ENCODE results near the gene ROR2. TPM values are rescaled to one million over a fixed set of nuclear protein-coding genes. Genes with fewer than 3 reads are reported as not detected.

ROR2 gene
- total and polyA plus RNA-seq, 4 donors: 0.13 to 0.84 (median 0.52) TPM

DNA sequence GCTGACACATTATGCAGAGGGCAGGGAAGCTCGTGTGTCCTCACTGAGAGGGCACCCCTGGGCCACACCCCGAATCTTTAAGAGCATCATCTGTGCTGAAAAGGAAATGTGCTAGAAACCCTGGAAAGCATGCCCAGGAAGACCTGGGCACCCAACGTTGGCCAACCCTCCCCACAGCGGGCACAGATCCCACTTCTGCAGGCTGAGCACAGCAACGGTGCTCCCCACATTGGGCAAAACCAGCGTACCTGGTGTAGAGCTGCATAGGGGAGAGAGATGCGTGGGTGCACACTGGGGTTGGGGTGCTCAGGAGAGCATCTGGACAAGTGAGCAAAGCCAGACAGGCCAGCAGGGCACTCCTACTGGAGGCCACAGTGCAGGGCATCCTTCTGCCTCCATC is 32.6 kb downstream of the ROR2 start (continued):
- no peak for TF ChIP-seq GABPA (IDR thresholded peaks at IDR 0.05 in 1 of 2, conservative IDR thresholded peaks at IDR 0.05 in 1 of 2)

GRCh38 chr9:91915524-91916263 is 34.3 kb downstream of the ROR2 start:
- 74% methylated on average over 10 of the region's 10 CpGs for WGBS
- Histone ChIP-seq H3K9me3 (ENCODE audit: control insufficient read depth in 4 of 4, low read length in 3 of 4) (no peaks in the 10 kb centered on the region), H3K27ac (ENCODE audit: low read depth in 1 of 2, low read length in 2 of 2) (no peak overlapping the region), H3K4me1 (ENCODE audit: control insufficient read depth in 4 of 4, insufficient read depth in 4 of 4, low read length in 3 of 4) (no peaks in the 10 kb centered on the region), H3K9ac (ENCODE audit: low read depth in 1 of 2, low read length in 2 of 2) (no peak overlapping the region), H3K36me3 (ENCODE audit: control insufficient read depth in 4 of 4, insufficient read depth in 3 of 4, low read depth in 1 of 4, low read length in 3 of 4) (no peaks in the 10 kb centered on the region), H3K27me3 (ENCODE audit: control insufficient read depth in 4 of 4, insufficient read depth in 4 of 4, low read length in 3 of 4) (peaks cover 0 to 7% (median 2%) of the 10 kb centered on the region in 4 donors), H3K4me3 (ENCODE audit: low read depth in 1 of 3, low read length in 3 of 3) (no peak overlapping the region)
- no peak for TF ChIP-seq EGR1 (IDR thresholded peaks at IDR 0.05; ENCODE audit: low read depth in 2 of 2)
- no peak for TF ChIP-seq TAF1 (conservative IDR thresholded peaks at IDR 0.05)
- no peak for TF ChIP-seq GABPA (IDR thresholded peaks at IDR 0.05 in 1 of 2, conservative IDR thresholded peaks at IDR 0.05 in 1 of 2)
- TF ChIP-seq REST (IDR thresholded peaks at IDR 0.05): no peak
- TF ChIP-seq RAD21 (IDR thresholded peaks at IDR 0.05): no peak
- TF ChIP-seq NR2F2 (IDR thresholded peaks at IDR 0.05): no peak
- no peak for TF ChIP-seq HNF4A (conservative IDR thresholded peaks at IDR 0.05)
- no peak for TF ChIP-seq FOXA1 (IDR thresholded peaks at IDR 0.05)
- no peak for TF ChIP-seq HNF4G (IDR thresholded peaks at IDR 0.05)
- TF ChIP-seq ZBTB33 (IDR thresholded peaks at IDR 0.05): no peak
- no peak for TF ChIP-seq RXRA (IDR thresholded peaks at IDR 0.05)
- TF ChIP-seq, protein P1, sequence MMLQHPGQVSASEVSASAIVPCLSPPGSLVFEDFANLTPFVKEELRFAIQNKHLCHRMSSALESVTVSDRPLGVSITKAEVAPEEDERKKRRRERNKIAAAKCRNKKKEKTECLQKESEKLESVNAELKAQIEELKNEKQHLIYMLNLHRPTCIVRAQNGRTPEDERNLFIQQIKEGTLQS (IDR thresholded peaks at IDR 0.05): no peak
- TF ChIP-seq FOXA2 (IDR thresholded peaks at IDR 0.05): no peak
- TF ChIP-seq CTCF (IDR thresholded peaks at IDR 0.05; ENCODE audit: low read depth, low read length, missing input control): no peak
- no peak for DNase-seq (ENCODE audit: low spot score)

Data from liver (tissue), 9 donors.